ENCODE results near the gene KMT5B.

The KMT5B gene

DNA sequence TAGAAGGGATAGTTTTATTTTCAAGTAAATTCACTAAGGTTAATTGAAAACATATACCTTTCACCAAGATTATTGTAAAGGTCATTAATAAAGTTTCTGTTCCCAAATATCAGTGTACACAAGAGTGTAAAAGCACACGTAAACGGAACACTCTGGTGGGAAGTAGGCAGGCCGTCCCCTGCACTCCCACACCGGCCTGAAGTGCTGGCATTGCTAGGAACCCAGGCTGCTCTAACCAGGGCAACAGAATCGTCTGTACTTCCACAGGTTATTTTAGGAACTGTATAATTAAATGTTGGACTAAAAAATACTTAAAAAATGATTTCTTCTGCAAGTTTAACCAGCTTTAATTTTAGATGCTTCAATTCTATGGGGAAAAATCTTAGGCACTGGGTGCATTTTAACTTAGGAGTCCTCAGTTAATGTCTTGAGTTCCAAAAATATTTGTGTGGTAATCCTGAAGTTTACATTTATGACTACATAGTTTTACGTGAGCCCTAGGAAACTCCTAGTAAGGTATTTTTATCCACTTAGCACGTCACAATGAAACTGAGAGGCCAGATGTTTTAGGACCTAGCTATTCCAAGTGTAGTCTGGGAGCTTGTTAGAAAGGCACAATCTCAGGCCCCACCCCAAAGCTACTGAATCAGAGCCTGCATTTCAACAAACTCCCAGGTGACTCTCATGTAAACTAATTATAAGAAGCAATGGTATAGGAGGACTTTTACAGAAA, 31.2 kb downstream of the KMT5B start:
- DNase-seq (ENCODE audit: low read depth, low spot score) = no peak

DNA sequence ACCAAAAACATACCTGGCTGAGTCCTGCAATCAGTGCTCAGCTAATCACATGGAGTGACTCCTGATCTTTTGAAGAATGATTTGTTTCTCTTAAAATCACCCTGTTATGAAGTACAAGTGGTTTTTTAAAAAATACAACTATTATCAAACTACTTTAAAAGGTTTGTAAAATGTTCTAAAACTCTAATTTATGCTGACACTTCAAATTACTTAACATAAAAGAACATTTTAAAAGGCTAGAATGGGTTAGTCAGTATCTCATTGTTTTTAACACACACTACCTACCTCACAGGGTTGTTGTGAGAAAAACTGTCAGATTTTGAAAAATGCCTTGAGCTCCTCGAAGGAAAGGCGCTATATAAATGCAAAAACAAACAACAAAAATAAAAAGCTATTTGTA, 33.2 kb downstream of the KMT5B start:
- no peak for DNase-seq (ENCODE audit: low read depth, low spot score)

DNA sequence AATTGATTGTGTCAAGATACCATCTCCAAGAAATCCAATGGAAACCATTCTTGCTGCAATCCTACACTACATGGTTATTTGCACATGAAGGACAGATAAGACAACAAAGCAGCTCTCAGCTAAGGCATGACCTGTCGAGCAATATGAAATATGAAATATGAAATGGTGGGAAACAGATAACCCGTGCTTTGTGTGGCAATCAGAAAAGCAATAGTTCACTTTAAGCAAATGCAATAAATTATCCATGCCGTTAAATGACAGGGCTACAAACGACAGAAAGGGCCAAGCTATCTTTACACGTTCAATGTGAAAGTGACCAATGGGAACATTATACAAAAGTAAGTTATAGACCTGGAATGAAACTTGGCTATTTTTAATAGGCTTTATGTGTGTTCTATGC, 35.2 kb downstream of the KMT5B start:
- no peak for DNase-seq (ENCODE audit: low read depth, low spot score)

DNA sequence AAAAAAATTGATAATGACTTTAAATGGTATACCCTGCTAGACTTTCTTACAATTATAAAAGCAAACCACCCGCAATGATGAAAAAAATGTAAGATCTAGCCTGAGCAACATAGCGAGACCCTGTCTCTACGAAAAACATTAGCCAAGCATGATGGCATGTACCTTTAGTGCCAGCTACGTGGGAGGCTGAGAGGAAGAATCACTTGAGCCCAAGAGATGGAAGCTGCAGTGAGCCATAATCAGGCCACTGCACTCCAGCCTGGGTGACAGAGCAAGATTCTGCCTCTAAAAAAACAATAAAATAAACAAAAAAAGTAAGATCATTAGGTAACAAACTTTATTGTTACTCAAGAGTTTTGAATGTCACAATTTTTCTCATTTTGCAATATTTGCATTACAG, 39.2 kb downstream of the KMT5B start:
- no peak for DNase-seq (ENCODE audit: low read depth, low spot score)

DNA sequence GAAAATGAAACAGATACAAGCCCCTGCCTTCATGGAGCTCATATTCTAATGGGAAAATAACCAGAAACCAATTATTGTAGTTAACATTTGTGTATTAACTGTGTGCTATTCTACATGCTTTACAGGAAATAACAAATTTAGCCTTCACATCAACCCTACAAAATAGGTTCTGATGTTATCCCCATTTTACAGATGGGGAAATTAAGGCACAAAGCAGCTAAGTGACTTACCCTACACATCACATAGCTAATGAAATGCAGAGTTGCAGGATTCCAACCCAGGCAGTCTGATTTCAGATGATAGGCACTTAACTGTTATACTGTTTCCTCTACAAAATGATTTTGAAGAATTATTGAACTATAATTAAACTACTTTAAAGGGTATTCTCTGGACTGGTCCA, 43.7 kb downstream of the KMT5B start:
- no peak for DNase-seq (ENCODE audit: low read depth, low spot score)

DNA sequence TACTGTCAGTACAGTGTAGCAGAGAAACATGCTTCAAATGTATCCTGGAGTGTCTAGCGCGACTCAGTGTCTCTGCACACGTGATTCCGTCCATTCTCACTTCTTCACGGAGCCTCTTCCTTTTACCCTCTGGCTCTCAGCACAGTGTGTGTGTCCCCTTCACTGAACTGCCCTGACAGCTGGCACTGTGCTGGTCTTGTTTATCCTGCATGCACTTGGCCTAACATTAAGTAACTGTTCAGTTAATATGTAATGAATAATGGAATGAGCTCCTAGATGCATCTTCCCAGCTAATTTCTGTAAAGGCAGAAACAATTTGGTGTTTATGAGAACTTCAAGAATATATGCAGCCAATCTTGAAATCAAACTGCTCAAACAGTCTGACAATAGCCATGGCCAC, 44.4 kb downstream of the KMT5B start:
- DNase-seq (ENCODE audit: low read depth, low spot score) = no peak

DNA sequence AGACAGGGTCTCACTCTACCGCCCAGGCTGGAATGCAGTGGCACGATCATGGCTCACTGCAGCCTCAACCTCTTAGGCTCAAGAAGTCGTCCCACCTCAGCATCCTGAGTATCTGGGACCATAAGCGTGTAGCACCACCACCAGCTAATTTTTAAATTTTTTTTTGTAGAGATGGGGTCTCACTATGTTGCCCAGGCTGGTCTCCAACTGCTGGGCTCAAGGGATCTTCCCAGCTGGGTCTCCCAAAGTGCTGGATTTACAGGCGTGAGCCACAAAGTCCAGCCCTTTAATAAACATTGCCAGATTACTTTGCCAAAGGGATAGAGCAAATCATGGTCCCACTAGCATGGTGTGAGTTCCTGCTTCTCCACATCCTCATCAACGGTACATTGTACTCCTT, 45.6 kb downstream of the KMT5B start:
- no peak for DNase-seq (ENCODE audit: low read depth, low spot score)

DNA sequence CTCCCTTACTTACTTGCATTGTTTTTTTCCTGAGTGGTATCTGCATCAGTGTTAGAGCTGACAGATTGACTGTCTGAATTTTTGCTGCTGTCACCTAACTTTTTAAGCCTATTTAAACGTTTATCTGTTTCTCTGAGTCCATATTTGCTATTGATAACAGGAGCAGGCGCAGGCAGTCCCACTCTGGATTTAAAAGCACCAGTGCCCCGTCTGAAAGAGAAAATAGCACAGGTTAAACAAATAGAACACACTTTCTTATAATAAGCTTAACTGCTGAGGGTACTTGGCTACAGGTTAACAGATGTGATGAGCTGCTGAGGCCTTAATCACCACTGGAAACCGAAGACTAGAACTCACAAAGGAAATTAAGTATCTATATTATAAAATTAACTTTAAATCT, 46.1 kb downstream of the KMT5B start:
- DNase-seq (ENCODE audit: low read depth, low spot score) = no peak

DNA sequence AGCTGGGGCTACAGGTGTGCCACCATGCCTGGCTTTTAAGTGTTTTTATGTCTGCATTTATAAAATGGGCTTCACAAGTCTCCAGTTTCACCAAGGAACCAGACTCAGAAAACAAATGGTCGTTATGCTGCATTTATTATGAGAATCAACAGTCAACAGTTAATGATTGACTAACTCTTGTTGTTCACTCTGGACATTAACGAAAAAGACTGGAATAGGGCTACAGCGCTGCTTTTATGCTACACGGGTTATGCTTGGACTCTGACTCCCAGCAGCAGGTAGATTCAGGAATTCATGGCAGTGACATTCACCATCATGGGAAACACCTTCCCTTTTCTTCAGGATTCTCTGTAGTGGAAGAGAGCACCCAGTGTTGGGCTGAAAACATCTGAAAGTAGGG, 47.5 kb downstream of the KMT5B start:
- DNase-seq (ENCODE audit: low read depth, low spot score) = no peak

DNA sequence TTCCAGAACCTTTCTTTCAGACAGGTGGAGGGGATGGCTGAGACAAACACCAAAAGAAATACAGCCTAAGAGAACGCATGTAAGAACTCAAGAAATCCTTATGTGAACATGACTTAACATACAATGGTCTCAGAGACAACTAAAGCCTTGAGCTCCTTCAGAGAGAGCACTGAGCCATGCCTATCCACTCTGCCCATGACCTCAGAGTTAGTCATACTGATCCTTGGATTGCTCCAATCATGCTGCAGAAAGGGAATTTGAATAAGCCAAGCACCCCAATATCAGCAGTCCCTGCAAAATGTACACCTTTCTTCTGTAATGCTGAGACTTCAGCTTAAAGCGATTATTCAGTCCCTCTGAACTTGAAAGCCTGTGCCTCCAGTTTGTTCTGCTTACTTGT, 48.7 kb downstream of the KMT5B start:
- DNase-seq (ENCODE audit: low read depth, low spot score) = no peak

DNA sequence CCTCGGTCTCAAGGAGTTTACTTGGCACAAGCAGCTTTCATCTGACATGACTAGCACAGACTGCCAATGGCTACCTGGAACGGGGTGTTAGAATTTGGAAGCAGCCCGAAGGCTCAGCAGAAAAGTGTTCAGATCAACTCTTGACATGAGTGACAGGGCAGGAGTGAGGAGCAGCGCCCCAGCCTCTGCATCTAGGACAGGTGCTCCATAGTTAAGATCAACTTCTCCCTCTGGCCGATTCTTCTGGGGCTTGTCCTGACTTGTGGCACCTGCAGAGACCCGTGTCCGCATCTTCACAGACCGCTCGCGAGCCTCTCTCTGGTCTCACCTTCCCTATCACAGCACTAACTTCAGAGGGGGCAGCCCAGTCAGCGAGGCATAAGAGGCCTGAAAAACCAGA, 49.4 kb downstream of the KMT5B start:
- no peak for DNase-seq (ENCODE audit: low read depth, low spot score)

DNA sequence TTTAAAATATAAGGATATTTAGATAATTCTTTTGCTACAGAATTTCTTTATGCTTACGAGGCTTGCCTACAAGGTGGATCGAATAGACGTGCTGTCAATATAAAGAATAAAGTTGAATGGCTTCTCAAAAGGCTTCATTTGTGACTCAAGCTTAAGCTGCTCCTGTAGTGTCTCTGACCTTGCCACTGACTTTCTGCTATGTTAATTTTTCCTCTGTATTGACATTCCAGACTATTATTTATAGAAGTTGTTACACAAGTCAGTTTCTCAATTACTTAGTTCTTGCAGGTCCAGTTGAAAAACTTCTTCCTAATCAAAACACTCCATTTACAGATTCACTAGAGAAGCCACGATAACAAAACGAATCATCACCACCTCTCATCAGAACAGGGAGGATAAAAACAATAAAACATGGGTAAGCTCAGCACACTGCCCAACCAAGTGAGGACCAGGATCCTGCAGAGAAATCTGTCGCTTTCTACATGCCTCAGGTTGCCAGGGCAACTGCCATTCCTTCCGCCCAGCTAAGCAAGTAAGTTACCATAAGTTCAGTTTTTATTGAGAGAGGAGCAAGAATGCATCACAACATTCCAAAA, 52.9 kb downstream of the KMT5B start:
- peak; percentile 67 for DNase-seq (ENCODE audit: low read depth, low spot score)

DNA sequence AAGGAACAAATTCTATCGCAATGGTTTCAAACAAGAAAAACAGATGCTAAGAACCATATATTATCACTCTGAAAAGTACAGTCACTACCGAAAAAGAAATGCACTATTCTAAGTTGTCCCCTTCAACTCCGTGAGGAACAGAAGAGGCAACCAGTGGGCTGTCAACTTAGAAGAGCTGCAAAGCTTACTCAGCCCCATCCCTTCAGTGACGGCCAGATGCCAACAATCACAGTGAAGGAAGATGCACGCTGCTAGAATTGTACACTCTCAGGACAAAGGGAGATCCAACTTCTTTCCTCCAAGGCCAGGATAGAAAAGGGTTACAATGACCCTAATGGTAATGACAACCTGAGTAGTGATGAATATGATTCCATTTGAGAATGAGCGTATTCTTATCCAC, 53.4 kb downstream of the KMT5B start:
- DNase-seq (ENCODE audit: low read depth, low spot score) = no peak

DNA sequence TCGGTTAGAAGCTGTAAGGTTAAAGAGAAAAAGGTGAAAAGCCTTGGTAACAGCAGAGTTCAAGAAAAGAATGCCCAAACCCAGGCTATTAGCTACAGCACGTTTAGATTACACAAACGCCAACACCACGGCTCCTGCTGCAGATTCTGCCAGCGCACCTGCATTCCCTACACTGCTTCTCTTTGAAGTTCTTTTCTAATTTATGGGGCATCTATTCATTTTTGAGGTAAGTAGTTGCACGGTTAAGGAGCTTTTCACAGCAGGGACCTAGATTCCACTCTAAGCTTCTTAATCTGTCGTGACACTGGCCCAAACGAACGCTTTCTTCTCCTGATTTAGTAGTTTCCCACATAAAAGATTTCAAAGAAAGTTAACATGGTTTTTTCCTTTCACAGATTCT, 53.9 kb downstream of the KMT5B start:
- DNase-seq (ENCODE audit: low read depth, low spot score) = no peak

DNA sequence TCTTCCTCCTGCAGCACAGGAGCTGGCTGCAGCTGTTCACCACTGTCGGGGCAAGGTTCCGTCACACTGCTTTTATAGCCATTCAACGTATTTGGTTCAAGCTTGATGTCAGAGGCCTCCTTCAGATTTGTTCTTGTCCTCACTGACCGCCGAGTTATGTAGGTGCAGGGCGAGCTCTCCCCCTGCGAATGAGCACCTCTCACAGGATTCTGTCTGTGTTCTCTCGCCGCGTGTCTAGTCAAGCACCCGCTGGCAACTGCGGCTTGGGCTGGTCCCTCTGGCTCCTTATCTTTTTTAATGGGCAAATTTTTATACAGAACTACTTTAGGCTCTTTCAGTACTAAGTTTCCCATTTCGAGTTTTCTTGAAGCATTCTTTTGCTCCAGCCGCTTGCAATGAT, 54.5 kb downstream of the KMT5B start:
- DNase-seq (ENCODE audit: low read depth, low spot score) = no peak

DNA sequence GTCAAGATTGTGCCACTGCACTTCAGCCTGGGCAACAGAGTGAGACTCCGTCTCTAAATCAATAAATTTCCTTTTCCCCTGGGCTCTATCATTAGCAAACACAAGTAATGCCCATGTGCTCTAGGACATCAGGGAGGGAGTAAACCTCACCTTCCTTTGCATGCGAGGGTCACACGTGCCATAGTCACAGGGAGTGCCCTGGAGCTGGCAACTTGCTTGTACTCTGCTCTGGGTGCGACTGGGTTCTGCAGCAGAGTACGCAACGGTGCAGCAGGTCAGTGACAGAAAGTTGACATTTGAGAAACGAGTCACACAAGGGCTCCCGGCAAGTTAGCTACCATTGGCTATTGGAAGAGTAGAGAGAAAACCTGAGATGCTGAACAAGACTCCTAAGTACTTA, 59.4 kb downstream of the KMT5B start:
- DNase-seq (ENCODE audit: low read depth, low spot score) = no peak

DNA sequence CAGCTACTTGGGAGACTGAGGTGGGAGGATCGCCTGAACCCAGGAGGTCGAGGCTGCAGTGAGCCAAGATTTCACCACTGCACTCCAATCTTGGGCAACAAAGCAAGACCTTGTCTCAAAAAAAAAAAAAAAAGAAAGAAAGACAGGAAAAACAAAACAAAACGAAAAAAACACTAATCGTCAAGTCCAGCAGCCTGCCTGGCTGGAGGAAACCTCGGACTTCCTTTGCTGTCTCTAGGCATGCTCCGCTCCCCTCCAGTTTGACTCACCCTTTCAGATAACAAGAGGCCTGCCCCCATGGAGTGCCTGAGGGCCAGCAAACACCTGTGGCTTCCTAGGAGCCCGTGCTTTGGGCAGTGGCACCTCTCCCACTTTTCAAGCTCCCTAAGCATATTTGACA, 63.1 kb downstream of the KMT5B start:
- DNase-seq (ENCODE audit: low read depth, low spot score) = peak; percentile 65

DNA sequence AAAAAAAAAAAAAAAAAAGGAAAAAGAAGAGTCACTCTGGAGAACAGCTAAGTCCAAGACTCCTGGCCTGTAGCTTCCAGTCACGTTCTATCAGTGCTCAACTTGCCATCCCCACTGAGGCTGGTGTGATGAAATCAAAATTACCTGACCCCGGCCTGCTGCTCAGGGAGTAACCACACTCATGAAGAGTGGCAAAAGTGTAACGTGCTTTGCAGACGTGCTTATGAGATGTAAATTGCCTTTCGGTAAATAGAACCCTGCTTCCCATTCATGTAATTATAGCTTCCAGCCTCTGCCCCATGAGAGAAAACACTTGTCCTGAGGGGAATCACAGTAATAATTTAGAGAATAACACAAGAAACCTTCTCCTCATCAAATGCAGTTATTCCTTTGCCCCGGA, 63.7 kb downstream of the KMT5B start:
- no peak for DNase-seq (ENCODE audit: low read depth, low spot score)

DNA sequence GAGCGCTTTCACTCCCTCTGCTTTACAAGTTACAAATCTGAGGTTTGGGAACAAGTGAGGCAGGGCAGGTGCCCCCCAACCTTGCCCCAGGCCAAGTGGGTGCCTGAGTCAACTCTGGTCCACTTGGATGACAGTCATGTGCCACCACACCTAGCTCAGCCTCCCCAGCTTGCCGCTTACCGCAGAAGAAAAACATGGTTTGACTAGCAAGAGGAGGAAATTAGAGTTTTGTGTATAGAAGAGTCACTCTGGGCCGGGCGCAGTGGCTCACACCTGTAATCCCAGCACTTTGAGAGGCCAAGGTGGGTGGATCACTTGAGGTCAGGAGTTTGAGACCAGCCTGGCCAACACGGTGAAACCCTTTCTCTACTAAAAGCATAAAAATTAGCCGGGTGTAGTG, 64.2 kb downstream of the KMT5B start:
- DNase-seq (ENCODE audit: low read depth, low spot score) = no peak

DNA sequence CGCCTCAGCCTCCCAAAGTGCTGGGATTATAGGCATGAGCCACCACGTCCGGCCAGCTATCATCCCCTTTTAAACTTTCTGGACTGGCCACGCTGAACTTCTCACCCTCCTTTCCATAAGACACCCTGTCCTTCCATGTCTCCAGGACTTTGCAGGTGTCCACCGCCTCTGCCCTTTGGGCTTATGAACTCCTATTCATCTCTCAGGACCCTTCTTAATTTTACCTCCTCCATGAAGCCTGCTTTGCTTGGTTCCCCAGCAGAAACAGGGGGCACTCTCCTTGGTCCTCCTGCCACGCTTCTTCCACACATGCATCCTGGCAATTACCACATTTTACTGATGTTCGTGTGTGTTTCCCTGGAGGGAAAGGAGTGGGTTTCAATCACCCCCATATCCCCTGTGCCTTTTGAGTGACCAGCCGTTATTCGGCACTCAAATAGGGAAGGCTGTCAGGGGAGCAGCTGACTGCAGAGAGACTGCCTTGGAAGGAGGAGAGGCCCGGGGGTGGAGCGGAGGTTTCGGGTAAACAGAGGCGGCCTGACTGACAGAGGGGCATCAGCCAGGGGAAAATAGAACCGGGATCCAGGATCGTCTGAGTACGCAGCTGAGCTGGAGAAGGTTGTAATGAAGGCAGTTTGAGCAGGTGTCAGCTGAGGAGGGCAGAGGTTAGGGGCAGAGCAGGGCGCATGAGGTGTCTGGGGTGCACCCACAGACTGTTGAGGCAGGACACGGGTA, 64.9 kb downstream of the KMT5B start:
- no peak for DNase-seq (ENCODE audit: low read depth, low spot score)

DNA sequence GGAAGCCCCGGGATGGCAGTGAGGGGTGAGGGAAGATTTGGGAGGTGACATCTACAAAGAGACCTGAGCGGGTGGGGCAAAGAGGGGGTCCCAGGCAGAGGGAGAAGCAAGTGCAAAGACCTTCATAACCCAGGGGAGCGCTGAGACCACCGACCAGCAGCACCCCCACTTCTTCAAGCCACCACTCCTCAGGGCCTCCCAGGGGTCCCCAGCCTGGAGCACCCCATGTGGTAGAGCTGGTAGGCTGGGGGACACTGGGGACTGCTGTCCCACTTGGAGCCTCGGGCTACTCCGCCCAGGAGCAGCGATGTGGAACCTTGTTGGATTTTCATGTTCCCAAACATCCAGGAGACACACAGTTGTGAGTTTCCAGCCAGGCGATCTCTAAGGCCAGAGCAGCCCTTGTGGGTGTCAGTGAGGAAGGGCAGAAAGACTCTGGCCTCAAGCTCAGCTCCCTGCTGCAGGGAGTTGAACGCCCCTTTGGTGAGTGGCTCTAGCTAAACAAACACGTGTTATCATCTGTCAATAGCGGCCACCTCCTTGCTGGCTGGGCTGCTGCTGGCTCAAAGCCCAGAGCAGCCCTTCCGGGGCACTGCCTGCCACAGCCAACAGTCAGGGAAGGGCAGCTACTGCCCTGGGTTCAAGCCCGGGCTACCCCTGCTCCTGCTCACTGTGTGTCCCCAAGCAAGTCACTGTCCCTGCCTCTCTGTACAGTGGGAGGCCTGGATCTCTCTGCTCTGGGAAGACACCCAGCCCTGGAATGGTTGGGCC, 66.2 kb downstream of the KMT5B start:
- peak; percentile 66 for DNase-seq (ENCODE audit: low read depth, low spot score)

DNA sequence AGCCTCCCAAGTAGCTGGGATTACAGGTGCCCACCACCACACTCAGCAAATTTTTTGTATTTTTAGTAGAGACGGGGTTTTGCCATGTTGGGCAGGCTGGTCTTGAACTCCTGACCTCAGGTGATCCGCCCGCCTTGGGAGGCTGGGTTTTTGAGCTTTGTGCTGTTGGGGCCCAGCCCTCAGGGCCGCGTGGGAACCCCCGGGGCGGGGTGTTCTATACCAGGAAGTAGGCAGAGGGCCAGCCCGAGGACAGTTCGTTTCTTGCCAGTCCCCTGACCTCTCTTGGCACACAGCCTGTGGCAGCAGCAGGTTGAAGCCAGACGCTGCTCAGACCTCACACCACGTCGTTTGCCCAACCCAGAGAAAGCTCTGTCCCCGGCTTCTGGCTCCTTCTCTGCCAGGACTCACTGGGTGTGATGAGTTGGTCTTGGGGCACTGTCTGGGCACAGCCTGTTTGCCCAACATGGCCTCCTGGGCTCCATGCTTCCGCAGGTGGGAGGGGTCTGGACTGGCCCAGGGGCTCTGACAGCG, 67.0 kb downstream of the KMT5B start:
- no peak for DNase-seq (ENCODE audit: low read depth, low spot score)

Data from astrocyte of the hippocampus (primary cell).